NCI-H1048 (cell line): ENCODE measurements around the gene MAGEB17.
"Not testable (repeated sequence)": the region's sequence is repeated elsewhere in the genome, so short reads cannot be mapped to it uniquely, and the experiment has no call there.

Experiments used
- DNase-seq: peaks from one replicate; lab custom pipeline; 2025; lab: John Stamatoyannopoulos, UW

Gene MAGEB17

GRCh38 chrX:16167181-16167580, at the start of gene MAGEB17:
MAGEB17 (plus strand) TSS chrX:16167481; CDS start chrX:16170383, 2,902 bp downstream.
- DNase-seq: no peak

GRCh38 chrX:16119353-16120220, 47.7 kb upstream of the MAGEB17 start:
- DNase-seq: no peak

DNA sequence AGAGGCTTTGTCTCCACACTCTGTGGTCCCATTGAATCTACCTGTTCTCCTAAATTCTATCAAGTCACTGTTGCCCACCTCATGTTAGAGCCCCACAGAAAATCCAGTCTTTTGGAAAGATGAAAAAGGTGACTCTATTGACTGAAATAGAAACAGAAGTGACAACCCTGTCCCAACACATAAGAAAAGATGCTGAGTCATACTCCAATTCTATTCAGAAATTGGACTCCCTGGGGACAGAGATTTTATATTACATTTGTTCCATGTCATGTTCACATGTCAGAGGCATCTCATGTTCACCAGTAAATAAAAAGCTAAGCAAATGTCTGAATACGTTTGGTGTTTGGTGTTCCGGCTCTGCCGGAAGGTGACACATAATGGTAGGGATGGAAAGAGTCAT, 46.9 kb upstream of the MAGEB17 start:
- no peak for DNase-seq

DNA sequence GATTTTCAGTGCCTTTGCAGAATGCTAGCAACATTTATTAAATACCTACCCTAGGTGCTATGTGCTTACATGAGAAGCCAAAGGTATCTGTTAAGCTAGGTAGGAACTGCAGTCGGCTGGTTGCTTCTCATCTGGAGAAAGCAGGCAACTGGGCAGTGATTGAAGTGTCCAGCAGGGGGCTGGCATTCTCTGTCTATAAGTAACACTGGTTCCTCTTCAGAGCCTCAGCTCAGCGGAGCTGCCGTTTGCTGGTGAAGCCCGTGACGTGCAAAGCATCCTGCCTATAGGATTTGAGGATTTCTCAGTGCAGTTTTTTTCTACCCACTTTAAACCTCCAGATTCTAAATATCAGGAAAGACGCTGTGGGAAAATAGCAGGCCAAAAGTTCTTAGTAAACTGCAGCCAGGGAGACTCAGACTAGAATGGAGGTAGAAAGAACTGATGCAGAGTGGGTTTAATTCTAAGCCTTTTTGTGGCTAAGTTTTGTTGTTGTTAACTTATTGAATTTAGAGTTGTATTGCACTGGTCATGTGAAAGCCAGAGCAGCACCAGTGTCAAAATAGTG, 44.0 kb upstream of the MAGEB17 start, which contains the start of gene GRPR:
Gene GRPR, plus strand, starts transcription at position 344 of the 565 bp plus-strand sequence. CDS start 389 bp downstream, outside the sequence.
- peak; percentile 67 for DNase-seq

- DNase-seq: no peak
Measured at GRCh38 chrX:16124201-16124600, 43.1 kb upstream of the MAGEB17 start.

DNA sequence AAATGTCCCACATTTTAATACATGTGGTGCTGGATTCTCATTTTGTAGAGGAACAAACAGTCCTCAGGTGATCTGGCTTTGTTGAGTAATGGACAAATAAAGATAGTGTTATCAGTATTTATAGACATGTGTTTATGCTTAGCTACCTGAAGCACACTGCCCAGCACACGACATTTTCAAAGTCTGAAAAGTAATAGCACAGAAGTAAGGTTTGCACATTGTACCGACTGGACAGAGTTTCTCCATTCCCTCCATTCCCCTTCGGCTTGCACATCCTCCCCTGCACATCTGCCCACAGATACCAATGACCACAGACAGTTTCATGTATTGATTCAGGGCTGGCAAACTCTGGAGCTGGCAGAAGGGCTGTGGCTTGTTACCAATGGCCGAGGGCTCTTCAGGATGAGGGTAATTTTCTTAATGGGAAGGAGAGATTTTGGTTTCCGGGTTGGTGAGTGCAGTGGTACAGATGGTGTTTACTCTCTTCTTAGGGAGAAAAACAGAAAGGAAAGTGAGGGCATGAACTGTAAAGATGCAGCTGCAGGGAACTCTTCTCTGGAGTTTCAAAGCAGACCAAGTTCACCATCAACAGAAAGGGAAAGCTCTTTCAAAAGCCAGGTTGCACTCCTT, 41.6 kb upstream of the MAGEB17 start:
- no peak for DNase-seq

DNA sequence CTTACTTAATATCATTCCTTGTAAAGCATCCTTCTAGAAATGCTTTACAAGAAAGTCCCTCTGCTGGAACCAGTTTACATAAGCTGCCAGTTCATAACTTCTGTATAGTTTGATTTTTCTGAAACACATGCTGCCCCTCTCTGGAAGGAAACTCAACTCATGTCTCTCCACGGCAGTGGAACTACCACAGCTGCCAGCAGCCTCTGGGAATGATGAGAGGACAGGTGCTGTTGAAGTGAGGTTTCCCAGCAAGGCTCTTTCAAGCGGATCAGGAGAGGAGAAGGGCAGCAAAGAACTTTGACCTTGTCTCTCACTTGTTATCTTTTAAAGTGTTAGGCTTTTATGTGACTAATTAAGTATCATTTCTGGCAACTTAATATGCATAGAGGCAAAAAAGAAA, 36.6 kb upstream of the MAGEB17 start:
- no peak for DNase-seq

- DNase-seq: no peak
Measured at GRCh38 chrX:16134936-16135335, 32.3 kb upstream of the MAGEB17 start.

GRCh38 chrX:16136080-16136479, 31.2 kb upstream of the MAGEB17 start:
- no peak for DNase-seq

GRCh38 chrX:16137416-16138107, 29.7 kb upstream of the MAGEB17 start:
- no peak for DNase-seq

GRCh38 chrX:16138108-16138427, 29.2 kb upstream of the MAGEB17 start:
- no peak for DNase-seq

GRCh38 chrX:16140448-16140847, 26.8 kb upstream of the MAGEB17 start:
- no peak for DNase-seq

GRCh38 chrX:16140983-16141382, 26.3 kb upstream of the MAGEB17 start:
- no peak for DNase-seq

- no peak for DNase-seq
Measured at GRCh38 chrX:16141422-16142245, 25.6 kb upstream of the MAGEB17 start.

GRCh38 chrX:16142246-16142558, 25.1 kb upstream of the MAGEB17 start:
- no peak for DNase-seq

GRCh38 chrX:16143968-16144367, 23.3 kb upstream of the MAGEB17 start:
- DNase-seq: no peak

- no peak for DNase-seq
Measured at GRCh38 chrX:16144420-16144819, 22.9 kb upstream of the MAGEB17 start.

DNA sequence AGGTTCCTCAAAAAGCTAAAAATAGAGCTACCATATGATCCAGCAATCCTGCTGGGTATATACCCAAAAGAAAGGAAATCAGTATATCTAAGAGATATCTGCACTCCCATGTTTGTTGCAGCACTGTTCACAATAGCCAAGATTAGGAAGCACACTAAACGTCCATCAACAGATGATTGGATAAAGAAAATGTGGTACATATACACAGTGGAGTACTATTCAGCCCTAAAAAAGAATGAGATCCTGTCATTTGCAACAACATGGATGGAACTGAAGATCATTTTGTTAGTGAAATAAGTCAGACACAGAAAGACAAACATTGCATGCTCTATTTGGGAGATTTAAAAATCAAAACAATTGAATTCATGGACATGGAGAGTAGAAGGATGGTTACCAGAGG, 22.2 kb upstream of the MAGEB17 start:
- not testable (repeated sequence) for DNase-seq

GRCh38 chrX:16145656-16146055, 21.6 kb upstream of the MAGEB17 start:
- no peak for DNase-seq

DNA sequence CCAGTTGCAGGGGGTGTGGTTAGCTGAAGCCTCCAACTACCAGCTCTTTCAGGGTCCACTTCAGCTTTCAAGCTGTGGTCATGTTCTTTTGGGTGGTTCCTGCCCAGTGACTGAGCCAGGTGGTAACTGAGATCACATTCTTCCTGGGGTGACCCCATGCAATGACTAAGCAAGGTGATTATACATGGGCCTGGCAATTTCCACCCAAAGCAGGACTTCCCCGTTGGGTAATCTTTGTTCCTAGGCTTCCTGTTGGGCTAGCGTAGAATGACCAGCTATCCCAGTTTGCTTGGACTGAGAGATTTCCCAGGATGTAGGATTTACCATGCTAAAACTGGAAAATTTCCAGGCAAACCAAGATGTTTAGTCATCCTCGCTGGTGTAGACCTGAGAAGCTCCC, 18.4 kb upstream of the MAGEB17 start:
- DNase-seq: no peak

DNA sequence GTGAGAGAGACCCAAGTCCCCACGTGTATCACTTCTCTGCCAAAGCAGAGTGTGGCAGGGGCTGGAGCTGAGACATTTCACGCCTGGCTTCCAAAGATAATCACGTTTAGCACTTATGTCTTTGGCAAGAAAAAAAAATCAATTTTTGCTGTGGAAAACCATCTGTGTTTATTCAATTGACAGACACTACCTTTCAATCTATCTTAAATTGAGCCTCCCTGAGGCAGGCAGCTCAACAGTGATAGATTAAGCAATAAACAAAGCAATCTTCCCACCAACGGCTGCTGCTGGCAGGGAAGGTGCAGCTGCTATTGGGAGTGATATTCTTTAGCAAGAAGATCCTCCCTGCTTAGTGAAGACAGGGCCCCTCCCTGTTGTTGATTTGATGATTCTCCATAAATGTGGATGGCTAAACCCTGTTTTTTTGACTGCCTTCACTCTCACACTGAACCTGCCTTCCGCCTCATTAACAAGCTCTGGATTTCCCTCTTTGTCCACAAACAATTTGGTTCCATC, 11.6 kb upstream of the MAGEB17 start:
- no peak for DNase-seq
